Measurements from ENCODE around the gene MUSTN1.

MUSTN1 gene

DNA sequence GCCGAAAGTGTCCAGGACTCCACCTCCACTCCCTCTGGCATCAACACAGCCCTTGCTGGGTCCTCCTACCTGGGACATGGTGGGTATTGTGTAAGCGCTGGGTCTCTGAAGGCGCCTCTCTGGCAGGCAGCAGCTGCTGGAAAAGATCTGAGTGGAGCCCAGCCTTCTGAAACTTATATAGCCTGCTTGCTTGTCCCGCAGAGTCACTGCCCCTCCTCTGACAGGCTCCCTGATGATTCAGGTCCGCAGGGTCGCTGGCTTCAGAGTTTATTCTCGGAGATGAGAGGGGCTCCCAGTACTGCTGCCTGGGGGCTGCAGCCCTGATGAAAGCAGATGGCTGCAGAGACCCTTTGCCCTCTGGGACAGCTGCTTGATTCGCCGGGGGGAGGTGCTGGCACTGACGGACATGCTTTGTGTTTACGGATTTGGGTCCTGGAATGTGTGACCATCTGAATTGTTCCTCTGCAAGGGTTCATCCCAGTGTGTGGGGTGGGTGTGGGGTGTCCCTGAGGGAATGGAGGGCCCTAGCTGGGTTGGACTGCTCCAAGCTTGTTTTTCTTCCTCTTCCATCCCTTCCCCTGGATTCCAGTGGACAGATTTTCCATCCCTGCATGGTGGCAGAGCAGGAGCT, at the start of gene MUSTN1:
Gene MUSTN1 (minus strand): TSS at position 149 of the 631 bp plus-strand sequence. CDS start 71 bp downstream, at position 78.
- no peak for DNase-seq (ENCODE audit: low read depth, low spot score)
- no peak within 1 kb of the TSS for H3K27ac ChIP-seq

DNA sequence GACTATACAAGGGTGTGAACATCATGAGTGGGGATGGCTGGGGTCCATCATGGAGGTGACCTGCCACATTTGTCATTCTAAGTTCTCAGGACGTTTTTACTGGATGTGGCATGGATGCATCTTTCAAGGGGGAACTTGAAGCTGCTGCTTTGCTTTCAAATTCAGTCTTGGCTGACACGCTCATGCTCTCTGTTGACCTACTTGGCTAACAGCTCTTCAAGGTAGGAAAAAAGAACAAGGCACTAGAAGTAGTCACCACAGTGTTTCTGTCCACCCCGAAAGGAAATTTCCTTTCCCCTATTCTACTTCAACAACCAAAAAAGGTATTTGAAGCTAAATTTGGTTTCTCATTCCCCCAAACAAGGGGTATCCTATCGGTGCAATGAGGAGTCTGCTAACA, 47.6 kb upstream of the MUSTN1 start:
- H3K27ac ChIP-seq = no peak overlapping the region
- DNase-seq (ENCODE audit: low read depth, low spot score) = no peak

DNA sequence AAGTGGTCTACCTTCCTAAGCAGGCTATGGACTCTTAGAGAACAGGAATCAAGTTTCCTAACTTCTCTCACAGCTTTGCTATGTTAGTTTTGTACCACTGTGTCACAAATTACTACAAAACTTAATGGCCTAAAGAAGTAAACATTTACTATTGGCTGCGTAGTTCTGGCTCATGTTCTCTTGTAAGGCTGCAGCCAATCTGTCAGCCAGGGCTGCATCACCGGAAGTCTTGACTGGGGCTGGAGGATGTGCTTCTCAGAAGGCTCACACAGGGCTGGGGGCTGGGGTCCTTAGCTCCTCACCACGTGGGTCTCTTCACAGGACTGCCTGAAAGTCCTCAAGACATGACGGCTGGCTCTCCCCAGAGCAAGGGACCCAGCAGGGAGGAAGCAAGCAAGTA, 47.1 kb upstream of the MUSTN1 start:
- H3K27ac ChIP-seq = no peak overlapping the region
- no peak for DNase-seq (ENCODE audit: low read depth, low spot score)

DNA sequence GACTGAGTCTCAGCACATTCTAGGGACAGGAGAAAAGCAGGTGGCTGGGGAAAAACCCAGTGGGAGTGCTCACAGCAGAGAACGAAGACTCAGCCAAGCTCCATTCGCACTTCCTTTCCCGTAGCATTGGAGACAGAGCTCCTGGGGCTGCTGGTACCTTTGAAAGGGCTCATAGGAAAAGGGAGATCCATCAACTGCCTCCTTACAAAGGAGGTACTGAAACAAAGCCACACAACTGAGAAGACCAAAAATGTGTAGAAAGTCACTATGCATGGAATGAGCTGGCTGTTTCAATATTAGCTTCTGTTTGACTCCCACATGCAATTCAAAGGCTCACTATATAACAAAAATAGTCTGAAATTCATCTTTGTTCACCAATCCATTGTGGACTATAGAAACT, 45.7 kb upstream of the MUSTN1 start:
- DNase-seq (ENCODE audit: low read depth, low spot score) = no peak
- H3K27ac ChIP-seq = no peak overlapping the region

DNA sequence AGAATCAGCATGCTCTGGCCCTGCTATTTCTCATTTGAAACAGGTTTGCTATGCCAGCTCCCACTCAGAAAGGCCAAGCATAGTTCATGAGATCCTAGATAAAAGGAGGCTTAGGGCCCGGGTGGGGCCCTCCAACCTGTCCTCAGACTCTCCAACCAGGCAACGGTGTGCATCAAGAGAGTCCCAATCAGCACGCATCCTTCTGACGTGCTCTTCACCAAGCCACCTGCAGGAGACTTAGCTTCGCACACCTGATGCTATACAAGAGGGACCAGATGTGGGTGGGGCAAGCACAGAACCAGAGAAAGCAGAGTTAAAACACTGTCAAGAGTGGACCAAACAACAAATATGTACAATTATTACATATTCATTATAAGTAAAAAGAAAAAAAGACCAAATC, 45.2 kb upstream of the MUSTN1 start:
- no peak for DNase-seq (ENCODE audit: low read depth, low spot score)
- H3K27ac ChIP-seq = no peak overlapping the region

DNA sequence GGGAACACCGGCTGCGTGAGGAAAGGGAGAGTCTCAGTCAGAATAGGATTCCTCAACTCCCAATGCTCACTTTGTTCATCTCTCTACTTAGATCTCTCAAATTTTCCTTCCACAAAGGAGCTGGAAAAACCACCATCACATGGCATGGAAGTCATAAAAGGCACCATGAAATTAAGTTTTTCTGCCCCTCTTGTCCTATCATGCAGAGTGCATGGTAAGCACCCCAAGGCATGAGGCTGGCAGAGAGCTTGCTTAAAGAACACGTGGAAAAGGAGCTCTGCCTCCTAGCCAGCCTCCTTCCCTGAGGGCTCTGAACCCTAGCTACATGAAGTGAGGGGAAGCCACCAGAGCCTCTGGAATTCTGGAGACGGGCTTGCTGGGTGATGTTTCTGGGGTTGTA, 44.8 kb upstream of the MUSTN1 start:
- no peak overlapping the region for H3K27ac ChIP-seq
- no peak for DNase-seq (ENCODE audit: low read depth, low spot score)

DNA sequence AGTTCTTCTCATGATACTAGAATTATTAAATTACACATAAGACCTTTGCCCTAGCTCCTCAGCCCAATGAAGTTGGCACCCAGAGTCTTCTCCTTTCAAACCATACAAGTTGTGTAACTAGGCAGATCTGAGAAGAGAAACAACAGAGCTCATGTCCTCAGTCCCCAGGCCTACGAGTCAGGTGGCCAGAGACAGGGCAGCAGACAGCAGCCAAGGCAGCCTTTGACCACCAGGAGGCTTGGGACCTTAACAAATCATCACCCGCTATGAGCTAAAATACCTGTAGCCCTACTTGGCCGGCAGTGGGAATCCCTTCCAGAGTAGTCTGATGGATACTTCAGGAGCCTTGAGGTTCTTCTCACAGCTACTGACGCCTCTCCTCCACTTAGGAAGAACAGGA, 44.3 kb upstream of the MUSTN1 start:
- no peak for DNase-seq (ENCODE audit: low read depth, low spot score)
- no peak overlapping the region for H3K27ac ChIP-seq

DNA sequence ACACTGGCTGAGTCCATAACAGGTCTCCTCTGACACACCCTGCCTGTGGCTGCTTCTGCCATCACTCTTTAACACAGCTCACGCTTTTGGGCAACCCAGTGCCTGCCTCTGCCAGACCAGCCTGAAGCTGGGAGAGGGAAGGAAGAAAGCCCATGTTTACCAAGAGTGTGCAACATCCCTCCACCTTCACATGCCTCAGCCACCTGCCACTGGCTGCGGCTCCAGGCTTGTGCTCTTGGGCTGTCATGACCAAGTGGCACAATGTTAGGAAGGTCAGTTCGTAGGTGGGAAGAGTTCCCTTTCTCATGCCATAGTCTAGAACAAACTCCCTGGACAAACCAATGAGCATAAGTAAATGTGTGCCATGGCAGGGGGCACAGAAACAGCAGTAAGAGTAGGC, 42.3 kb upstream of the MUSTN1 start:
- DNase-seq (ENCODE audit: low read depth, low spot score) = no peak
- no peak overlapping the region for H3K27ac ChIP-seq

DNA sequence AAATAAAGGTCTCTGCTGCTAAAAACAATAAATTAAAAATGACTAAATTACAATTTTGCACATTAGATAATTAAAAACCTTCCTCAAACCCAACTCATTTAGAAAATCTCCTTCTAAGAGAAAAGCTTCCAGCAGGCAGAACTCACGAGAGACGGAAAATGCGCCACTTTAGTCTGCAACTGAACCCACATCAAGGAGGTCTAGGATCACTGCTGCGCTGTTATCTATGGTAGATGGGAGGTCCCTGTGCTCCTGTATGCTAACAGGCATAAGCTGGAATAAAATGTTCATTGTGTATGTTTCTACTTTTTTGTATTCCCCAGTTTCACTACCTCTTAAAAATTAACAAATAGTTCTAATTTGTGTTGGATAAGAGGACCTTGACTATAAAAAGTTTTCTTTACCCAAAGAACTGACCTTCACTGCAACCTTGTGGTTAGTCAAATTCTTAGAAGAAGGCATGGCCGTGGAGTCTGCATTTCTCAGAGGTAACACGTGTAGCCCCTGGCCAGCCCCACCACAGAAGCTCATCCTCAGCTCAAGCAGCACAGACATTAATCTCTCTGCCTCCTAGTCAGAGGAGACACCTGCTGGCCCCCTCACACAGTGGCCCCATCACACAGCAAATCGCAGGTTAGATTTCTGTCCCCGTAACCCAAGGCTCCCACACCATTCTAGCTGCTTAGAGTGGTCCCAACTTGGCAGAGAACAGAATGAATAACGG, 40.2 kb upstream of the MUSTN1 start:
- DNase-seq (ENCODE audit: low read depth, low spot score) = no peak

DNA sequence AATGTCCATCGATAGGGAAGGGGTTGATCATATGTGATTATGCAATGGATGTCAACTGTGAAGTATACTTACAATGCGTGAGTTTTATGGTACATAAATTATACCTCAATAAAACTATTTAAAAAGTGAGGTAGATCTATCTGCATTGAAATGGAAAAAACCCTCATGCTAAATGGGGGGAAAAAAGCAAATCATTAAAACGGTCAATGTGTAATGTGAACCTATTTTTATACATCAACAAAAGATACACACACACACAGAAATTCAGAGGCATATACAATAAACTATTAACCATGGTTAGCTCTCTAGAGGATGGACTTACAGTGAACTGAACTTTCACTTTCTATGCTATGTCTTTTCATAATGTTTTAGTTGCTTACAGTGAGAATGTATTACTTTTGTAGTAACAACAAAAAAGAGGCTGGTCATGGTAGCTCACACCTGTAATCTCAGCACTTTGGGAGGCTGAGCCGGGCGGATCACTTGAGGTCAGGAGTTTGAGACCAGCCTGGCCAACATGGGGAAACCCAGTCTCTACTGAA, 39.4 kb upstream of the MUSTN1 start:
- DNase-seq (ENCODE audit: low read depth, low spot score) = no peak
- H3K27ac ChIP-seq = no peak overlapping the region

More for the DNA sequence above, 40.2 kb upstream of the MUSTN1 start:
- H3K27ac ChIP-seq = no peak overlapping the region

DNA sequence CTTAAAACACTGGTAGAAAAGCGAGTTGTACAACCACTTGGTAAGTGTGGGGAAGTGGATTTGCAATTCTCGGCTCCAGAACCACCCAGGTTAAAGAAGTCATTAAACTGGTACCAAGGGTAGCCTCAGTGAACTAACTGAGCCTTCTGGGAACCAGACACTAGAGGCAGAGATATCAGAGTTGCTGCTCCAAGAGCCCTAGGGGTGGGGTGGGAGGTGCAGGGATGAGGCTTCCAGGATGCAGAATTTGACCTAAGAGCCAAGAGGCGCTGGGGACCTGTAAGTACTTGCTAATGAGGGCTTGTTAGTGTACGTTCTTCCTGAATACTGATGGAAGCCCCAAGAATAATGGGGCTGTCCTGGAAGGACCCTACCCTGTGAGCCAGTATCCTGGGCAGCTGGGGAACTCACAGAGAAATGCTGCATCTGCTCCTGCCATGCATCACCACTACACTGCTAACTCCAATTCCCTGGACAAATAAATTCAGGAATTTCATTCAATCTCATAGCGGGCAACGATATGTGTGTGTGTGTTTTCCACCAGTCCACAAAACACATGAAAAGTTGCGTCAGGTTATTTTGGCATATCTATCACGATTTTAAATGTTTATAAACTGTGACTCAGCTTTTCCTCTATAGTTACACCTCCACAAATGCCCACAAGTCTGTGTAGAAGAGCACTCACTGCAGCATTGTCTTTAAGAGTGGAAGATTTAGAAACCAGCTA, 38.8 kb upstream of the MUSTN1 start:
- H3K27ac ChIP-seq = no peak overlapping the region
- DNase-seq (ENCODE audit: low read depth, low spot score) = no peak

DNA sequence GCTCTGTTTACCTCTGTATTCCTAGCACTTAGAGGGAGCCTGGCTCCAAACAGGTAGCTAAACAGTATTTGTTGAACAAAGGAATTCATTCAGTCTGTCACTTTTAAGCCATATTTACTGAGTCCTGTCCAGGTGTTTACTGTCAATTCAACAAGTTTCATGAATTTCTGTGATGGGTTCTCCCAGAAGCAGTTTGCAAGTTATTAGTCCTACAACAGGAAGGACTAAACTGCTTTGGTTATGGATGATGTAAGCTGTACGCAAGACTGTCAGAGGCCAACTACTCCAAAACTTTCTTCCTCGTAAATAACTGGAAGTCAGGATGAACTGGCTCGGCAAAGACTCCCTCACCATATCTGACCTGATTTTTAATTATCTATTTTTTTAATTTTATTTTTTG, 37.4 kb upstream of the MUSTN1 start:
- DNase-seq (ENCODE audit: low read depth, low spot score) = no peak
- no peak overlapping the region for H3K27ac ChIP-seq

DNA sequence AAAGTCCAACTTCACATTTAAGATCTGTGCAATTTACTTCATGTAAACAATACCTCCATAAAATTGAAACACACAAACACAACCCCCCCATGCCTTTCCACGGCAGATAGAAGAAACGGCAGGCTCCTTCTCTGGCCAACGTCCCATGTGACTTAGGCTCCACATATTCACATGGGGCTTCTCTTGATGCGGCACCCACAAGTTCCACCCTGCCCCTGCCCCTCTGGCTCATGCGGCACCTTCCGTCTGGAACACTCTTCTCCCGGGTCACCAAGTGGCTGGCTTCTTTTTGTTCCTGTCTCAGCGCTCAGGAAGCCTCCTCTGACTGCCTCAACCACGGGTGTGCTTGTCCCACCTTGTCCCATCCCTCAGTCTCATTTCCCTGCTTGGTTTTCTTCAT, 36.9 kb upstream of the MUSTN1 start:
- DNase-seq (ENCODE audit: low read depth, low spot score) = no peak
- H3K27ac ChIP-seq = no peak overlapping the region

DNA sequence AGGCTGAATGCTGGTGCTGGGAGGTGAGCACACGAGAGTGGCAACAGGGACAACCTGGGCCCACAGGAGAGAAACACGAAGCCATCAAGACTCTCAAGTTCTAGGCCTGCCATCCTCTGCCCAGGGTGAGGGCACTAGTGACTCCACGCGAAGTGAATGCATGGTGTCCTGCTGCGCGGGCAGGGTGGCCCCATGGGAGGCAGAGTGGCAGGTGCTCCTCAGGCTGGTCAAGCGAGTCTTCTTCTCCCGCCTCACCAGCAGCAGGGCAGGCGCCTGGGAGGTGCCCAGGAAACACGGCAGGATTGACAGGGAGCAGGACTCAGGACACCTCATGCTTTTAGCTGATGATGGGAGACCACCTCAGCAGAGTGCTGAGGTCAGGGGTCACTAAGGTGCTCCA, 35.7 kb upstream of the MUSTN1 start:
- no peak overlapping the region for H3K27ac ChIP-seq
- no peak for DNase-seq (ENCODE audit: low read depth, low spot score)

DNA sequence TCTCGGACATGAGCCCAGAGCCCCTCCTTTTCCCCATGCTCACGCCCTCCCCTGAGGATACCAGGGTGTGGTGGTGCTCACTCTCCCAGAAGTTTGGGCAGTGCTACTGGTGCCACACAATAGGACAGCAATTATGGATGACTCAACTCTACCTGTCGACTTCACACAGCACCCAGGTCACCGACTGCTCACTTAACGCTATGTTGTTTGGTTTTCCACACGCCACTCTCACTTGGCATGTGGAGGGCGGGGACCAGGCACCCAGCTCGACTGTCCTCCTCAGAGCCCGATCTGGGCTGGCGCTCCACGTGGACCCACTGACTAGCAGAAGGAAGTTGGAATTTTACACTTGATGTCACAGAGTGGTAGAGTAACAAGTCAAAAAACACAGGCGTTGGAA, 31.6 kb upstream of the MUSTN1 start:
- no peak overlapping the region for H3K27ac ChIP-seq
- no peak for DNase-seq (ENCODE audit: low read depth, low spot score)

DNA sequence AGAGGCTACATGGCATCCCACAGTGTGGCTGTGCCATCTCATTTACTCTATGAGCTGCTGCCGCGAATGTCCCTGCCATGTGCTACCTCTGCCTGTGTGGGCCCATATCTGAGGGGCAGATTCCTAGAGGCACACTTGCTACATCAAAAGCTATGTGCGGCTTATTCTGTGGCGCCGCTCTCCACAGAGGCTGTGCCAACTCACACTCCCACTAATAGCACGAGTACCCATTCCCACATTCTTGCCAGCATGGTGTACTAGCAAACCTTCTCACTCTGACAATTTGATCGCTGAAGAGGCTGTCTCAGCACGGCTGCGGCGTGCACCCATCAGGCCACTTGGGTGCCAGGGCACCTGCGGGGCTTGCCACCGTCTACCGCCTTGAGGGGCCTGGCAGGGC, 31.2 kb upstream of the MUSTN1 start:
- no peak overlapping the region for H3K27ac ChIP-seq
- no peak for DNase-seq (ENCODE audit: low read depth, low spot score)

DNA sequence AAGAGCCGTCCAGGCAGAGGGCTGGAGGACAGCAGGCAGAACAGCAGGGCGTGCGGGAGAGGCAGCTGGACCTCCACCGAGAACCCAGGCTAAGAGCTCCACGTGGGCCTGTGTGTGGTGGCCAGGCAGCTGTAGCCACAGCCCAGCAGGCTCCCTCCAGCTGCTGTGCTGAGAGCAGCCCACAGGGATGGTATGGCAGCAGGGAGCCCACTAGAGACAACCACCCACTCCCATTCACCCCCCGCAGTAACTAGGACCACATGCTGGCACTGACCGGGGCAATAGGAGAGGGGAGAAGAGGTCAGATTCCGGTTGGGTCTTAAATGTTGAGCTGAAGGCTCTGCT, 25.6 kb upstream of the MUSTN1 start:
- H3K27ac ChIP-seq = no peak overlapping the region
- DNase-seq (ENCODE audit: low read depth, low spot score) = no peak

DNA sequence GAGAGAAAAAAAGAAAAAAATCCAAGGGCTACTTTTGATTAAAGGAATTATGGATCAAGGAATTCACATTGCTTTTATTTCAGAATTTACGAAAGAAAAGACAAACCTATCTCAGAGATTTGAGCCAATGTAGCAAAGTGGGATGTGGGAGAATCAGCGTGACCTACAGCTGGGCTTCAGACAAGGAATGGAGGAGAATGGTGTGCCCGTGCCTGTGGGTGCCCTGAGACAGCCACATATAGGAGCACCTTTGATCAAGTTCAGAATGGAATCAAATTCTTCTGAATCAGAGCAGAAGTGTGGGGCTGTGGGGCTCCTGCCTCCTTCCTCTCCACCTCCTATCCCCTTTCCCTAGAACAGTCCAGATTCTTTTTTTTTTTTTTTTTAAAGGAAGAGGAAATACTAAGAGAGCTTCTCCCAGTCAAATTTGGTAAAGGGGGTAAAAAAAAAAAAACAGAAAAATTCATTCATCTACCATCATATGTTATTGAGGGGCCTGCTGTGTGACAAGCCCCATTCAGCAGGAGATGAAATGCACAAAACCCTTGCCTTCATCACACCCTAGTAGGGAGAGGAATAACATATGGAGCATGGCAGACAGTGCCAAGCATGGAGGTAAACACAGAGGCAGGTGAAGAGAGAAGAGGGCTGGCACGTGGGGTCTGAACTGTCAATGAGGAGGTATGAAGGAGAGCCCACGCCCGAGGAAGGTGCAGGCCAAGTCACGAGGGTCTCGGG, 25.0 kb upstream of the MUSTN1 start:
- H3K27ac ChIP-seq = no peak overlapping the region
- DNase-seq (ENCODE audit: low read depth, low spot score) = no peak

DNA sequence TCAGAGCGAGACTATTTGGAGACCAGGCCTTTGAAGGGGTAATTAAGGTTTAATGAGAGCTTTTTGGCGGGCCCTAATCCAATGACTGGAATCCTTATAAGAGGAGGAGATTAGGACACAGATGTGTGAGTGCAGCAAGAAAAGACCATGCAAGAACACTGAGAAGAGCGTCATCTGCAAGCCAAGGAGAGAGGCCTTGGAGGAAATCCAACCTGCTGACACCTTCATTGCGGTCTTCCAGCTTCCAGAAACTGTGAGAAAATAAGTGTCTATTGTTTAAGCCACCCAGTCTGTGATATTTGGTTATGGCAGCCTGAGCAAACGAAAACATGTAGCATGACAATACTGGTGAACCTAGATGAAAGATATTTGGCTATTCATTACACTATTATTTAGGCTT, 23.0 kb upstream of the MUSTN1 start:
- no peak for DNase-seq (ENCODE audit: low read depth, low spot score)
- H3K27ac ChIP-seq = no peak overlapping the region

DNA sequence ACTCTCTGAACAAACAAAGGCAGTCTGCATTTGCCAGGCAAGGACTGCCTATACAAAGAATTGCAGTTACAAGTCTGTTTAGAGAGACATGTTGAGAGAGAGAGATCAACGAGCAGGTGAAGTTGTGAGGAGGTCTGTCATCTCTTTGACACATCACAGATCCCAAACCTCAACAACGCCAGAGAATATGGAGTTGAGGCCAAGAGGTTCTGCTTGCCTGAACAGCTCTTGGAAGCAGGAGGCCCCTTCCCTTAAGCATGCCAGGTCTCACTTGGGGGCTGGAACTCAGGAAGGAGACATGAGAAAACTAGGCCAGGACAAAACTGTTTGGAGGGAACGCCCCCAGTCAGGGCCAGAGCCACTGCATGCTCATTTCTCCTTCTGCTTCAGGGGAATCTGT, 22.3 kb upstream of the MUSTN1 start:
- H3K27ac ChIP-seq = no peak overlapping the region
- DNase-seq (ENCODE audit: low read depth, low spot score) = no peak

DNA sequence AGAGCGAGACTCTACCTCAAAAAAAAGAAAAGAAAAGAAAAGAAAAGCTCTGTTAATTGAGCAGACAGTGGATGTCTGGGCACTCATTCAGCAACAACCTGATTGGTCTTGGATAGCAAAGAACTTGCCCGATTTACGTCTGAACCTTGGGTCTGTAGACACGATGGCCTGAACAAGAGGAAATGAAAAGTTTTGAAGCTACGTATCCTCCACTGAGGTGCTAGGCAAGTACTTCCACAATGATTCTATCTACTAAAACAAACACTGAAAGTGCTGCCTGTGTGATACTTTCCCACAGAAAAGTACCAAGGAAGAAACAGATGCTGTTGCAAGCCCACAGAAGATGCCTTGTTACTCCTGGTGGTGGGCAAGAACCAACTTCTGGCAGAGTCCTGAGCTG, 21.8 kb upstream of the MUSTN1 start:
- no peak for DNase-seq (ENCODE audit: low read depth, low spot score)
- no peak overlapping the region for H3K27ac ChIP-seq
